Loucy (cell line): ENCODE measurements around the gene PTCH2.

Experiments used
- H2AFZ ChIP-seq: fragments of 200-600 bp; sonication (generic); 2 replicates; pipeline ENCODE4 v1.6.0; 2016; ENCODE audit warnings: antibody characterized with exemption, mild to moderate bottlenecking, low read length, moderate library complexity
- H3F3A ChIP-seq: fragments of 200-600 bp; 2 replicates; pipeline ENCODE4 v1.6.0; 2016; ENCODE audit warnings: antibody characterized with exemption, low read depth, mild to moderate bottlenecking
- H3K27me3 ChIP-seq: fragments of 200-600 bp; sonication (generic); 2 replicates; pipeline ENCODE4 v1.6.1; 2014; ENCODE audit warnings: low read length, mild to moderate bottlenecking; ENCODE audit not compliant: insufficient read depth, poor library complexity, severe bottlenecking
- H3K36me3 ChIP-seq: fragments of 200-600 bp; sonication (generic); 2 replicates; pipeline ENCODE4 v1.6.1; 2016; ENCODE audit warnings: low read length; ENCODE audit not compliant: insufficient read depth
- H3K4me1 ChIP-seq: fragments of 200-600 bp; sonication (generic); 2 replicates; pipeline ENCODE4 v1.5.1; 2014; ENCODE audit warnings: low read length, mild to moderate bottlenecking; ENCODE audit not compliant: insufficient read depth, poor library complexity, severe bottlenecking
- H3K4me2 ChIP-seq: fragments of 200-600 bp; sonication (generic); 2 replicates; pipeline ENCODE4 v1.6.0; 2014; ENCODE audit warnings: antibody characterized with exemption, low read length, low read depth, mild to moderate bottlenecking; ENCODE audit not compliant: poor library complexity, severe bottlenecking
- H3K4me3 ChIP-seq: fragments of 200-600 bp; sonication (generic); 2 replicates; pipeline ENCODE4 v1.5.1; 2014; ENCODE audit warnings: low read length, mild to moderate bottlenecking, mixed read lengths; ENCODE audit not compliant: poor library complexity, severe bottlenecking
- H3K79me2 ChIP-seq: fragments of 200-600 bp; sonication (generic); 2 replicates; pipeline ENCODE4 v1.6.1; 2014; ENCODE audit warnings: low read length; ENCODE audit not compliant: insufficient read depth
- H3K9ac ChIP-seq: fragments of 200-600 bp; sonication (generic); 2 replicates; pipeline ENCODE4 v1.6.0; 2014; ENCODE audit warnings: mild to moderate bottlenecking, low read depth, low read length, moderate library complexity; ENCODE audit not compliant: poor library complexity, severe bottlenecking
- H3K9me2 ChIP-seq: fragments of 200-600 bp; sonication (generic); replicated peaks from 2 replicates; pipeline ENCODE4 v1.6.1; 2016; ENCODE audit warnings: low read depth, low read length, mixed read lengths
- H3K9me3 ChIP-seq: fragments of 200-600 bp; sonication (generic); 2 replicates; pipeline ENCODE4 v1.6.1; 2014; ENCODE audit warnings: mild to moderate bottlenecking, antibody characterized with exemption, low read length, low read depth; ENCODE audit not compliant: insufficient read depth
- H4K20me1 ChIP-seq: fragments of 200-600 bp; sonication (generic); 2 replicates; pipeline ENCODE4 v1.6.0; 2014; ENCODE audit warnings: antibody characterized with exemption, low read length, mild to moderate bottlenecking; ENCODE audit not compliant: insufficient read depth, poor library complexity, severe bottlenecking
- CTCF ChIP-seq: fragments of 200-600 bp; sonication (generic); conservative IDR thresholded peaks from 2 replicates; pipeline ENCODE4 v1.5.1; 2014; ENCODE audit warnings: mild to moderate bottlenecking, antibody characterized with exemption, low read length
- EZH2phosphoT487 ChIP-seq: fragments of 200-600 bp; IDR thresholded peaks from 2 replicates; pipeline ENCODE4 v1.6.1; 2018; ENCODE audit warnings: antibody characterized with exemption, mild to moderate bottlenecking, moderate library complexity, borderline replicate concordance

Gene PTCH2

GRCh38 chr1:44842862-44843655 is at the start of gene PTCH2:
TSS of gene PTCH2 (minus strand) at chr1:44843253. CDS start at chr1:44842932, 321 bp downstream.
- no peak for TF ChIP-seq EZH2phosphoT487
- TF ChIP-seq CTCF: no peak
- Histone ChIP-seq H3K9ac (peak within 1 kb of the TSS; percentile 52), H3K4me3 (peak within 1 kb of the TSS; percentile 70), H4K20me1 (no peaks in the 10 kb centered on the region), H3K79me2 (no peaks in the 10 kb centered on the region), H3K9me3 (no peaks in the 10 kb centered on the region), H3K36me3 (no peaks in the 10 kb centered on the region), H3K27me3 (no peaks in the 10 kb centered on the region), H2AFZ (peak within 1 kb of the TSS; percentile 45; the same call in 1 of the 2 replicates), H3K4me2 (peak within 1 kb of the TSS; percentile 93), H3F3A (no peaks in the 10 kb centered on the region), H3K9me2 (no peaks in the 10 kb centered on the region), H3K4me1 (peaks cover 7% of the 10 kb centered on the region)

GRCh38 chr1:44890007-44890406 is 47.0 kb upstream of the PTCH2 start:
- Histone ChIP-seq H3F3A (no peaks in the 10 kb centered on the region), H3K4me3 (no peak overlapping the region), H3K4me2 (no peak overlapping the region)

GRCh38 chr1:44885406-44885805 is 42.4 kb upstream of the PTCH2 start:
- Histone ChIP-seq H3K4me1 (no peaks in the 10 kb centered on the region), H3K4me2 (no peak overlapping the region), H3K9ac (no peak overlapping the region), H3K4me3 (no peak overlapping the region), H3K79me2 (no peaks in the 10 kb centered on the region), H3K36me3 (peaks cover 16% of the 10 kb centered on the region), H4K20me1 (no peaks in the 10 kb centered on the region), H3K9me2 (no peaks in the 10 kb centered on the region), H3F3A (no peaks in the 10 kb centered on the region), H3K9me3 (peaks cover 20% of the 10 kb centered on the region), H3K27me3 (no peaks in the 10 kb centered on the region), H2AFZ (no peak overlapping the region)
- TF ChIP-seq CTCF: no peak
- no peak for TF ChIP-seq EZH2phosphoT487

More at GRCh38 chr1:44890007-44890406, 47.0 kb upstream of the PTCH2 start:
- peaks cover 8% of the 10 kb centered on the region for H3K4me1 ChIP-seq
- peaks cover 13% of the 10 kb centered on the region for H3K36me3 ChIP-seq
- no peak overlapping the region for H2AFZ ChIP-seq
- H3K27me3 ChIP-seq: no peaks in the 10 kb centered on the region
- no peak for TF ChIP-seq EZH2phosphoT487
- TF ChIP-seq CTCF: no peak
- H3K9me2 ChIP-seq: no peaks in the 10 kb centered on the region
- H4K20me1 ChIP-seq: no peaks in the 10 kb centered on the region
- H3K9me3 ChIP-seq: peaks cover 14% of the 10 kb centered on the region
- no peak overlapping the region for H3K9ac ChIP-seq
- no peaks in the 10 kb centered on the region for H3K79me2 ChIP-seq
